ENCODE measurements around the gene DMRTB1.

DNA sequence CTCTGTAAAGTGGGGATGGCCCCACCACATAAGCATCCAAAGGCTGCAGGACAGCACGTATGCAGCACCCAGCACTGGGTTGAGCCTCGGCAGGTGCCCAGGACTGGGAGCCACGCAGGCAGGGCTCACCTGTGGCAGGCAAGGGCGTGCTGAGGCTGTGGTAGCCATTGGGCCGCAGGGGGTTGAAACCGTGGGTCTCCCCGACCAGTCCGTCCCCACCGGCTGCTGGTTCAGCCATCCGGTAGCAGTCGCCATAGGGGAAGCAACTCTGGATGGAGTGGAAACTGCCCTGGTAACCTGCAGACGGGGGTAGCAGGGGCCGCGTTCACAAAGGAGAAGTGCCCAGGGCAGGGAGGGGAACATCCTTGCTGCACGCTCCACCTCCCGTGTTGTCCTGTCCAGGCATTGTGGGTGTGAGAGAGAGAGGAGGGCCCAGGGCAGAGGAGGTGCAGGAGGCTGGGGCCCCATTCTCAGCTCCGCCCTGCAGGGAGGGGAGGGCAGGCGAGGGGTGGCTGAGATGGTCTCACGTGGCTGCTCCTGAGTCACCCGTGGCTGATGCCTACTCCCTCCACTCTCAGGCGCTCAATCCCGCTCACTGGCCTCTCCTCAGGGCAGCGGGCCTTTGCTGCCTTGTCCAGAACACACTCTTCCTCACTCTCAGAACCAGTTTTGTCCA is 49.9 kb downstream of the DMRTB1 start:
- no peak for TF ChIP-seq SP1 (IDR thresholded peaks at IDR 0.05; ENCODE audit: low read depth, low read length)
- TF ChIP-seq JUND (IDR thresholded peaks at IDR 0.05; ENCODE audit: low read length), result no peak
- TF ChIP-seq GTF2F1 (IDR thresholded peaks at IDR 0.05; ENCODE audit: borderline replicate concordance, low read depth, low read length), result no peak
- TF ChIP-seq SP2 (IDR thresholded peaks at IDR 0.05; ENCODE audit: low read length), result no peak
- no peak for TF ChIP-seq EZH2 (IDR thresholded peaks at IDR 0.05; ENCODE audit: low read depth, low read length, severe bottlenecking)
- TF ChIP-seq, protein P1, sequence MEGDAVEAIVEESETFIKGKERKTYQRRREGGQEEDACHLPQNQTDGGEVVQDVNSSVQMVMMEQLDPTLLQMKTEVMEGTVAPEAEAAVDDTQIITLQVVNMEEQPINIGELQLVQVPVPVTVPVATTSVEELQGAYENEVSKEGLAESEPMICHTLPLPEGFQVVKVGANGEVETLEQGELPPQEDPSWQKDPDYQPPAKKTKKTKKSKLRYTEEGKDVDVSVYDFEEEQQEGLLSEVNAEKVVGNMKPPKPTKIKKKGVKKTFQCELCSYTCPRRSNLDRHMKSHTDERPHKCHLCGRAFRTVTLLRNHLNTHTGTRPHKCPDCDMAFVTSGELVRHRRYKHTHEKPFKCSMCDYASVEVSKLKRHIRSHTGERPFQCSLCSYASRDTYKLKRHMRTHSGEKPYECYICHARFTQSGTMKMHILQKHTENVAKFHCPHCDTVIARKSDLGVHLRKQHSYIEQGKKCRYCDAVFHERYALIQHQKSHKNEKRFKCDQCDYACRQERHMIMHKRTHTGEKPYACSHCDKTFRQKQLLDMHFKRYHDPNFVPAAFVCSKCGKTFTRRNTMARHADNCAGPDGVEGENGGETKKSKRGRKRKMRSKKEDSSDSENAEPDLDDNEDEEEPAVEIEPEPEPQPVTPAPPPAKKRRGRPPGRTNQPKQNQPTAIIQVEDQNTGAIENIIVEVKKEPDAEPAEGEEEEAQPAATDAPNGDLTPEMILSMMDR (IDR thresholded peaks at IDR 0.05; ENCODE audit: control extremely low read depth in 1 of 3, insufficient read depth in 1 of 3, low read depth in 1 of 3, low read length in 3 of 3), result no peak
- no peak for TF ChIP-seq NRF1 (IDR thresholded peaks at IDR 0.05; ENCODE audit: low read depth, low read length)
- TF ChIP-seq HDAC2 (IDR thresholded peaks at IDR 0.05; ENCODE audit: borderline replicate concordance in 1 of 2, low read depth in 2 of 2, low read length in 2 of 2), result no peak
- no peak for TF ChIP-seq RFX5 (IDR thresholded peaks at IDR 0.05; ENCODE audit: borderline replicate concordance, low read depth, low read length)
- TF ChIP-seq TAF1 (IDR thresholded peaks at IDR 0.05; ENCODE audit: low read depth, low read length), result no peak
- TF ChIP-seq CREB1 (IDR thresholded peaks at IDR 0.05), result no peak
